SK-N-SH (cell line): ENCODE data around the gene P2RY6. TPM values are rescaled to one million over a fixed set of nuclear protein-coding genes. Genes with fewer than 3 reads are reported as not detected.

Experiments used
- CTCF ChIA-PET: fragments of 300-600, 350-600 bp; formaldehyde crosslinking; extraction: SDS; loops from one replicate; lab custom pipeline; 2021; lab: Yijun Ruan, JAX
- POLR2A ChIA-PET: fragments of 350-600 bp; sonication (Branson Sonifier 250); formaldehyde crosslinking; extraction: SDS; loops from one replicate; lab custom pipeline; 2020; ENCODE audit warnings: antibody characterized with exemption, inconsistent platforms; lab: Yijun Ruan, JAX
- DNase-seq: peaks from one replicate; pipeline ENCODE4 v3.0.0; 2012
- H2AFZ ChIP-seq: fragments of 200-600 bp; sonication (generic); 2 replicates; pipeline ENCODE4 v1.8.1; 2016; ENCODE audit warnings: antibody characterized with exemption, mild to moderate bottlenecking, low read depth
- H3F3A ChIP-seq: fragments of 200-600 bp; sonication (generic); replicated peaks from 2 replicates; pipeline ENCODE3; 2016; ENCODE audit warnings: antibody characterized with exemption, mild to moderate bottlenecking; ENCODE audit not compliant: insufficient read depth
- H3K27ac ChIP-seq, 2 experiments: fragments of 200-500 bp in 1 of 2; fragments of 200-600 bp in 1 of 2; sonication (Bioruptor generic) in 1 of 2; sonication (generic), shearing (Covaris generic) in 1 of 2; 2 replicates each; pipeline versions ENCODE4 v1.5.1 to v1.6.1; 2014 to 2016; ENCODE audit warnings: low read depth in 2 of 2, inconsistent platforms in 1 of 2, low read length in 1 of 2, mild to moderate bottlenecking in 1 of 2, mixed read lengths in 1 of 2
- H3K27me3 ChIP-seq: fragments of 200-600 bp; sonication (generic), shearing (Covaris generic); 2 replicates; pipeline ENCODE4 v1.6.1; 2016; ENCODE audit warnings: mixed run types; ENCODE audit not compliant: insufficient read depth
- H3K36me3 ChIP-seq, 2 experiments: fragments of 200-500 bp in 1 of 2; fragments of 200-600 bp in 1 of 2; sonication (Bioruptor generic) in 1 of 2; sonication (generic) in 1 of 2; replicated peaks in 1 of 2; 2 replicates each; pipeline versions ENCODE3 to v1.5.1; 2014 to 2016; ENCODE audit warnings: low read length in 1 of 2, mild to moderate bottlenecking in 1 of 2; ENCODE audit not compliant: insufficient read depth in 2 of 2, control insufficient read depth in 1 of 2
- H3K4me1 ChIP-seq, 2 experiments: fragments of 200-500 bp in 1 of 2; fragments of 200-600 bp in 1 of 2; sonication (Bioruptor generic) in 1 of 2; sonication (generic), shearing (Covaris generic) in 1 of 2; 2 replicates each; pipeline versions ENCODE4 v1.5.1 to v1.6.1; 2014 to 2016; ENCODE audit warnings: low read depth in 1 of 2, low read length in 1 of 2, mixed run types in 1 of 2; ENCODE audit not compliant: insufficient read depth in 2 of 2, control insufficient read depth in 1 of 2
- H3K4me2 ChIP-seq: fragments of 200-600 bp; sonication (generic), shearing (Covaris generic); 2 replicates; pipeline ENCODE4 v1.6.1; 2017; ENCODE audit warnings: mixed run types
- H3K4me3 ChIP-seq, 2 experiments: fragments of 200-500 bp in 1 of 2; fragments of 200-600 bp in 1 of 2; sonication (Bioruptor generic) in 1 of 2; sonication (generic), shearing (Covaris generic) in 1 of 2; 2 replicates each; pipeline versions ENCODE4 v1.5.1 to v1.8.1; 2014 to 2016; ENCODE audit warnings: low read depth in 2 of 2, inconsistent platforms in 1 of 2, low read length in 1 of 2, mild to moderate bottlenecking in 1 of 2, mixed read lengths in 1 of 2, moderate library complexity in 1 of 2
- H3K79me2 ChIP-seq: fragments of 200-600 bp; sonication (generic); 2 replicates; pipeline ENCODE4 v1.8.1; 2017; ENCODE audit warnings: mild to moderate bottlenecking; ENCODE audit not compliant: insufficient read depth
- H3K9ac ChIP-seq: fragments of 200-600 bp; sonication (generic); 2 replicates; pipeline ENCODE4 v1.6.1; 2017; ENCODE audit warnings: mixed run types
- H3K9me2 ChIP-seq: fragments of 200-600 bp; sonication (generic); 2 replicates; pipeline ENCODE4 v1.6.1; 2017; ENCODE audit warnings: mixed run types
- H3K9me3 ChIP-seq: fragments of 200-600 bp; sonication (generic); 2 replicates; pipeline ENCODE4 v1.6.1; 2017; ENCODE audit warnings: mixed run types, mild to moderate bottlenecking, moderate library complexity
- H4K20me1 ChIP-seq: fragments of 200-600 bp; sonication (generic); 2 replicates; pipeline ENCODE4 v1.6.1; 2017; ENCODE audit warnings: mild to moderate bottlenecking, mixed run types; ENCODE audit not compliant: insufficient read depth
- CTCF ChIP-seq: fragments of 200-600 bp; sonication (generic); IDR thresholded peaks from 2 replicates; pipeline ENCODE4 v1.6.1; 2017; ENCODE audit warnings: antibody characterized with exemption, mild to moderate bottlenecking, moderate library complexity
- ELF1 ChIP-seq: IDR thresholded peaks from 2 replicates; pipeline ENCODE4 v1.4.0; 2012
- EP300 ChIP-seq, 2 experiments: IDR thresholded peaks; 2 replicates each; pipeline versions ENCODE4 v1.4.0 to v1.6.1; 2012; ENCODE audit warnings: borderline replicate concordance in 1 of 2, low read depth in 1 of 2, low read length in 1 of 2
- FOSL2 ChIP-seq: IDR thresholded peaks from 2 replicates; pipeline ENCODE4 v1.4.0; 2012; ENCODE audit warnings: low read depth, mild to moderate bottlenecking, moderate library complexity, borderline replicate concordance
- FOXM1 ChIP-seq: IDR thresholded peaks from 2 replicates; pipeline ENCODE4 v1.4.0; 2012; ENCODE audit warnings: low read depth, mild to moderate bottlenecking
- MAX ChIP-seq: IDR thresholded peaks from 2 replicates; pipeline ENCODE4 v1.4.0; 2012; ENCODE audit warnings: low read depth
- MEF2A ChIP-seq: IDR thresholded peaks from 2 replicates; pipeline ENCODE4 v1.4.0; 2012; ENCODE audit warnings: low read depth, borderline replicate concordance
- NRF1 ChIP-seq: IDR thresholded peaks from 2 replicates; pipeline ENCODE4 v1.6.1; 2012; ENCODE audit warnings: low read depth, mild to moderate bottlenecking, low read length
- RAD21 ChIP-seq: IDR thresholded peaks from 2 replicates; pipeline ENCODE4 v1.6.1; 2012; ENCODE audit warnings: mild to moderate bottlenecking, low read length
- RFX5 ChIP-seq: IDR thresholded peaks from 2 replicates; pipeline ENCODE4 v1.6.1; 2012; ENCODE audit warnings: mild to moderate bottlenecking, improper control_type of control experiment, low read length
- SMC3 ChIP-seq: IDR thresholded peaks from 2 replicates; pipeline ENCODE4 v1.6.1; 2012; ENCODE audit warnings: low read depth, low read length, improper control_type of control experiment
- TCF12 ChIP-seq: IDR thresholded peaks from 2 replicates; pipeline ENCODE4 v1.4.0; 2012
- TEAD4 ChIP-seq: IDR thresholded peaks from 2 replicates; pipeline ENCODE4 v1.4.0; 2012; ENCODE audit warnings: mild to moderate bottlenecking, borderline replicate concordance; ENCODE audit not compliant: insufficient read depth
- USF2 ChIP-seq: fragments of 150-350 bp; IDR thresholded peaks from 2 replicates; pipeline ENCODE4 v1.6.1; 2017; ENCODE audit warnings: antibody characterized with exemption, low read length, low read depth, borderline replicate concordance
- YY1 ChIP-seq: IDR thresholded peaks from 2 replicates; pipeline ENCODE4 v1.4.0; 2012; ENCODE audit warnings: low read depth, mild to moderate bottlenecking
- WGBS: methylation state at CpG from one replicate; pipeline ENCODE4 v1.1.6; 2017; ENCODE audit warnings: low lambda C conversion rate; 5-methylcytosine and 5-hydroxymethylcytosine counted together
- polyA plus RNA-seq, 3 experiments: library from polyadenylated mRNA; depleted of rRNA; stranded (reverse); fragments of >200 nt; gene quantifications; 2 replicates each; pipeline ENCODE4 v1.2.3, GENCODE V29; 2012

The P2RY6 gene
- polyA plus RNA-seq, 1 of the 3 experiments (the other 2 are of a cell fraction) = 0.15 TPM

GRCh38 chr11:73327812-73328364 is 55.8 kb downstream of the P2RY6 start:
- Histone ChIP-seq H3K9me3 (no peaks in the 10 kb centered on the region), H3F3A (peaks cover 46% of the 10 kb centered on the region), H2AFZ (no peak overlapping the region), H3K9ac (no peak overlapping the region), H3K27me3 (no peaks in the 10 kb centered on the region), H3K36me3 (peaks cover 0 to 6% of the 10 kb centered on the region in 2 experiments), H3K4me2 (0 out of 2 replicates have a peak overlapping the region, but pooled peaks have one; percentile 8), H3K4me1 (peaks cover 79 to 80% of the 10 kb centered on the region in 2 experiments), H3K9me2 (no peaks in the 10 kb centered on the region), H3K27ac (peak overlapping the region in 1 of 2 experiments; percentile 98; a peak in 1 of 4 replicates), H3K4me3 (no peak overlapping the region), H3K79me2 (peaks cover 94% of the 10 kb centered on the region), H4K20me1 (peaks cover 10% of the 10 kb centered on the region; the same call in 1 of the 2 replicates)
- no peak for TF ChIP-seq YY1
- no peak for TF ChIP-seq TCF12
- TF ChIP-seq TEAD4 = no peak
- TF ChIP-seq RFX5 = no peak
- TF ChIP-seq ELF1 = no peak
- no peak for TF ChIP-seq MAX
- no peak for TF ChIP-seq RAD21
- TF ChIP-seq MEF2A = no peak
- TF ChIP-seq NRF1 = no peak
- TF ChIP-seq EP300 (IDR thresholded peaks at IDR 0.05; ENCODE audit: borderline replicate concordance in 1 of 2, low read depth in 1 of 2, low read length in 1 of 2) = no peak
- no peak for TF ChIP-seq FOXM1
- TF ChIP-seq USF2 = no peak
- no peak for TF ChIP-seq FOSL2
- CTCF ChIA-PET = interaction anchor here (0.6 to 17.6 kb wide), 13 partner anchors 14 to 333 kb away, joined by 3 to 223 read pairs (median 4); partner anchors contain the start of gene ARHGEF17
- POLR2A ChIA-PET = interaction anchor here (2.2 kb wide), 1 partner anchor 20 kb away, joined by 5 read pairs; the partner anchor contains the start of gene ARHGEF17
- no peak for DNase-seq
- 79% methylated on average over 4 of the region's 4 CpGs for WGBS

GRCh38 chr11:73330569-73331093 is 58.5 kb downstream of the P2RY6 start:
- H3K4me3 ChIP-seq = no peak overlapping the region
- H3K36me3 ChIP-seq = peaks cover 0 to 4% of the 10 kb centered on the region in 2 experiments
- peaks cover 11% of the 10 kb centered on the region for H4K20me1 ChIP-seq
- no peaks in the 10 kb centered on the region for H3K27me3 ChIP-seq
- peak overlapping the region; percentile 68 to 98; a peak in 3 of 4 replicates for H3K27ac ChIP-seq
- TF ChIP-seq CTCF = peak; percentile 53
- peak; percentile 47; the same call in 1 of the 2 replicates for TF ChIP-seq RAD21
- peak; percentile 37; the same call in 1 of the 2 replicates for TF ChIP-seq SMC3
- TF ChIP-seq YY1 = no peak
- peaks cover 91% of the 10 kb centered on the region for H3K79me2 ChIP-seq
- peaks cover 47% of the 10 kb centered on the region for H3F3A ChIP-seq
- no peak overlapping the region for H2AFZ ChIP-seq
- ChIA-PET POLR2A (interaction anchor here (0.7 kb wide), 1 partner anchor 18 kb away, joined by 3 read pairs; no protein-coding TSS in a partner anchor), CTCF (interaction anchor here (0.7 to 17.6 kb wide), 11 partner anchors 8 to 93 kb away, joined by 3 to 223 read pairs (median 3); partner anchors contain the start of gene ARHGEF17)
- H3K4me1 ChIP-seq = peaks cover 77 to 78% of the 10 kb centered on the region in 2 experiments
- peak overlapping the region; percentile 80 for H3K4me2 ChIP-seq
- DNase-seq = peak; percentile 71
- H3K9ac ChIP-seq = no peak overlapping the region; the same call in 1 of the 2 replicates
- no peaks in the 10 kb centered on the region for H3K9me2 ChIP-seq
- WGBS = 67% methylated on average over 1 of the region's 3 CpGs
- no peaks in the 10 kb centered on the region for H3K9me3 ChIP-seq
